ENCODE results near the gene LDLRAP1. TPM values are rescaled to one million over a fixed set of nuclear protein-coding genes. Genes with fewer than 3 reads are reported as not detected.

LDLRAP1 gene
- polyA plus RNA-seq, 1 donor = 11.5 TPM

DNA sequence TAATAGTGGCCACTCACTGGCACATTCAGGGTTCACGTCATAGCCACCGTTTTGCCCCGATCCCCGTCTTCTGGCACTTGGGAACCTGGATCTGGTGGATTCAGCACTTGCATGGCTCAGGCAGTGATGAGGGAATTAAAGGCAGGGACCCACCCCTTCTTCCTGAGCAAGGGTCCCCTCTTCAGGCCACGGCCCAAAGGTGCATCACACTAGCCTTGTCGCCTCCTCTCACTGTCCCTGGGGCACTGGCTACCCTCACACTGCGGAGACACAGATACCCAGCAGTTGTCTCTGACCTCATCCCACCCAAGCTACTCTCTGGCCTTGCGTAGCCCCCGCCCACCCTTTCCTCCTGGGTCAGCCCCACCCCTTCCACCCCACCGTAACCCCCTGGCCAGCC lies 19.9 kb upstream of the LDLRAP1 start:
- no peak for DNase-seq (ENCODE audit: low read depth)

DNA sequence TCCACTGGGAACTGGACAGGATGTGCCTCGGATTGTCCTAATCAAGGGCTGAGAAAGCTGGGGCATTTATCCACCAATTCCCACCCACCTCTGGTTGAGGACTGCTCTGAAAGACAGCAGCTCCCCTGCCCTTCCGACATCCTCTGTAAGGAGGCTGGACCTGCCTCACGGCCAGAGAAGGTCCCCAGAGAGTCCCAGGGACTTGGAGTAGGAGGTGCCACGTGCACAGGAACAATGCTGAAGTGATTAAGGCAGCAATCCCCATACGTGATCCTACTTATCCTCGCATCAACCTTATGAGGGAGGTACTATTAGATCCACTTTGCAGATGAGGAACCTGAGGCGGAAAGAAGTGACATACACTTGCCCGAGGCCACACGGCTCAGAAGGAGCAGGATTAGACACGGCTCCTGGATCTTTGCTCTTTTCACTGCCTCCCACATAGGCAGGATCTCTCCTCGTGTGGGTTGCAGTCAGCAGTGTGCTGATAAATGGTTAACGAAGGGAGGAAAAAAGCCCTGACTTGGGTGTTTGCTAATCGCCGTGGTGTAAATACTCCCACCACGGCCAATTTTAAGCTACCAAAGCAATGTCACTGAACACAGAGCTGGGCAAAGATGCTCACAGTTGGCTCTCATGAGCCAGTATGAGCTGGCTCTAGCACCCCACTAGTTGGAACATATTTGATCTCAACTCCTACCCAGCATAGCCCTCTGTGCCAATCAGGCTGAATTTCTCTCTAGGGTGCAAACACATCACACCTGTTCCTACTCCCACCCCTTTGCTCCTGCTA lies 18.6 kb upstream of the LDLRAP1 start:
- DNase-seq (ENCODE audit: low read depth) = no peak

- DNase-seq (ENCODE audit: low read depth) = no peak
These were observed 18.1 kb upstream of the LDLRAP1 start for GRCh38 chr1:25525361-25525688.

GRCh38 chr1:25526753-25527152 lies 16.7 kb upstream of the LDLRAP1 start:
- no peak for DNase-seq (ENCODE audit: low read depth)

DNA sequence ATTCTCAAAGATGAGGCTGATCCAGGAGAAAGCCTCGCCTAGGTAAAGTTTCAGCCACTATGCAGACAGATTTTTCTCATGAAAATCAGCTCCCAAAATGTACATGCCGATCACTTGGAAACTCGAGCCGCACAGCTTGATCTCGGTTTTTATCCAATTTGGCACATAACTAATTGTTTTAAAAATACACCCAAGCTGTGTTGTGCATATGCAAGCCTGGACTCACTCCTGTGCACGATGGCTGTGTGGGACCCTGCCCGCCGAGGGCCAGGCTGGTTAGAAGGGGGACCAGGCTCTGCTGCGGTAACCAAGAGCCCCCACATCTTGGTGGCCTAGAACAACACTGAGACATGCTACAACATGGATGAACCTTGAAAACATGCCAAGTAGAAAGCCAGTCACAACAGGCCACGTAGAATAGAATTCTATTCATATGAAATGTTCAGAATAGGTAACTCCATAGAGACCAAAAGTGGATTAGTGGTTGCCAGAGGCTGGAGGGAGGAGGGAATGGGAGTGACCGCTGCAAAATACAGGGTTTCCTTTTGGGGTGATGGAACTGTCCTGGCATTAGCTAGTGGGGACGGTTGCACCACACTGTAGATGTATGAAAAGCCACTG lies 16.1 kb upstream of the LDLRAP1 start:
- no peak for DNase-seq (ENCODE audit: low read depth)

GRCh38 chr1:25527946-25528595 lies 15.3 kb upstream of the LDLRAP1 start:
- DNase-seq (ENCODE audit: low read depth) = no peak

DNA sequence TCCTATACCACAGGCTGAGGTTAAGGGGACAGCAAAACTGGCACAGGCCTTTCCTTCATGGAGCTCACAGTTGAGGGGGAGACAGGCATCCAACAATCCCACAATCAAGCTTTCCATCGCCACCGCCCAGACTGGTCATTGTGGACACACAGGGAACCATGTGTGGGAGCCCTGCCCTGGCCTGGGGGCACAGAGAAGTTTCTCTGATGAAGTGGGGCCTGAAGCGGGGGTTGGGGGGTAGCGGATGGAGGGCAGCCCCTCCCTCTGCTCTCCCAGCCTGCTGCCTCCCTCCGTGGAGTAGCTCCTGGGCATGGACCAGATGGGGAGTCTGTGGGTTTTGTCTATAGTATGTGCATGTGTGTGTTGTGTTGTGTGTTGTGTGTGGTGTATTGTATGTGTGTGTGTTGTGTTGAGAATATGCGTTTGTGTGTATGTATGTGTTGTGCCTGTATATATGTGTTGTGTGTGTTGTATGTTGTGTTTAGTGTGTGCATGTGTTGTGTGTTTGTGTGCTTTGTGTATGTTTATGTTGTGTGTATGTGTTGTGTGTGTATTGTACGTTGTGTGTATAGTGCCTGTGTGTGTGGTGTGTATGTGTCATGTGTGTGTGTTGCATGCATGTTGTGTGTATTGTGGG lies 14.4 kb upstream of the LDLRAP1 start:
- no peak for DNase-seq (ENCODE audit: low read depth)

- no peak for DNase-seq (ENCODE audit: low read depth)
These were observed 13.8 kb upstream of the LDLRAP1 start for GRCh38 chr1:25529518-25530185.

DNA sequence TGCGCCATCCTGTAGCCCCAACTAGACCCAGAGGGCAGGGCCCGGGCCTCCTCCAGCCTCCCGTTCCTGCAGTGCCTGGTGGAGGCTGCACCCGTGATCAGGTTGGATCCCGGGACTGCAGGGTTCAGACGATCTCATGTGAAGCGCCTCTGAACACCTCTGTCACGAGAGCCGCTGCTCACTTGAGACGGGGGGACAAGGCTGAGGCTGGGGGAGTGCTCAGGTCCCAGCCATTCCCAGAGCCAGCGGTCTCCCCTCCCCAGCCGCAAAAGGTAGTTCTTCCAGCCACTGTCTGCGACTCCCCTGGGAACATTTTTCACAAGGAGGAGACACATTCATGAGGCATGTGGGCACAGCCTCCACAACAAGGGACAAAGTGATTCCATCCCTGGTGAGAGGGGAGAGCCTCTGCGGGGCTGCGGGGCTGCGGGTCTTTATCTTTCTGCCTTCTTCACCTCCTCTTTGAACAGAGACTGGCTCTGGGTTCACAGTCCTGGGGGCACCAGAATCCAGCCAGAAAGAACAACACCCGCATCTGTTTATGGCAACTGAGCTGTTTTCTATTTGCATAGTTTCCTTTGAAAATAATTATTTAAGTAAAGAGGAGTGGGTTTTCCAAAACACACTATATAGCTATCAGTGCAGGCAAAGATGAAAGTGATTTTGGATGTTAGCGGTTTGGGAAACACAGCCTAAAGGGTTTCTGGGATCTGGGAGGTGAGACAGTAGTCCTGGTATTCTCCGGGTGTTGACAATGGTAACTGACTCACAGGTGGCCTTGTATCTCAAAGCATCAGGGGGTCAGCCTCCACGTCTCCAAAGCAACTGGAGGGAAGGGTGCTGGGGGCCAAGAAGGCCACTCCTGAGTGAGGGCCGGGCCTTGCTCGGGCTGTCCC lies 13.0 kb upstream of the LDLRAP1 start:
- no peak for DNase-seq (ENCODE audit: low read depth)

- DNase-seq (ENCODE audit: low read depth) = no peak
These were observed 12.3 kb upstream of the LDLRAP1 start for GRCh38 chr1:25531082-25531461.

- DNase-seq (ENCODE audit: low read depth) = no peak
These were observed 10.4 kb upstream of the LDLRAP1 start for GRCh38 chr1:25532970-25533369.

DNA sequence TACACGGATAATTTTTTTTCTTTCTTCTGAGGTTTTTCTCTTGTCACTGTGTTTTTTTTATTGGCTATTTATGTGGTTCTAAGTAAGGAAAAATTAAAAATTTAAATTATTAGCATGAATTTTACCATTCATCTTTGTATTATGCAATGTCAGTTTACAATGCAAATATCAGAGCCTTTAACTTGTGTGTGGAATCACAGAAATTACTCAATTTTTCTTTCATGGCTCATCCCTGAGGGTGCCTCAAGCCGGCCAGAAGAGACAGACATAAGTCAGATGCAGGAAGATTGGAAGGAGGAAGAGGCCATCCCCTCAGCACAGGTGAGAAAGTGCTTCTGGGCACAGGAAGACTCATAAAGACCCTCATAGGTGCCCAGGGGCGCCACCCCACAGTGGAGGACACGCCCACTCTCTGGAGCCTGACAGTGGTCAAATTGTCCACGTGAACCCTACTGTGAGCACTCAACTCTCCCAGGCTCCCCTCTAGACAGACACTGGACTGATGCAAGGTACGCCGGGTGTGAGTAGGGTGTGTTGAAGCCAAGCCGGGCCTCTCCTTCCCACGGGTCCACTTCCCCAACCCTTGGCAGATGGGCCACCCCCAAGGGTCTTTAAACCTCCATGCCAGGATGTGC lies 9.5 kb upstream of the LDLRAP1 start:
- DNase-seq (ENCODE audit: low read depth) = no peak

DNA sequence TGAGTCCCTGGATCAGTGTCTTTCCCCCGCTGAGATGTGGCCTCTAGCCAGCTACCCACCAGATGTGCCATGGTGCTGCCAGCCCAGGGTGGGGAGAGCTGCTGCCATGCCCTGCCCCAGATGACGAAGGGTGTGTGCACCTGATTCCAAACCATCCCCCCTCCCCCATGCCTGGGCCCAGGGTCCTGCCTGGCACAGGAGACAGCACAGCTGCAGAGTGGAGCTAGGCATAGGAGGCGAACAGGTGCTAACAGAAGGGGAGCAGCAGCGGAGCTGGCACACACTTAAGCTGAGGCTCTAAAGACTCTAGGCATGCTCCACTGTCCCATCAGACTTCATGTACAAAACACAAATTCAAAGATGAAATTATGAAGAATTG lies 9.0 kb upstream of the LDLRAP1 start:
- DNase-seq (ENCODE audit: low read depth) = no peak

DNA sequence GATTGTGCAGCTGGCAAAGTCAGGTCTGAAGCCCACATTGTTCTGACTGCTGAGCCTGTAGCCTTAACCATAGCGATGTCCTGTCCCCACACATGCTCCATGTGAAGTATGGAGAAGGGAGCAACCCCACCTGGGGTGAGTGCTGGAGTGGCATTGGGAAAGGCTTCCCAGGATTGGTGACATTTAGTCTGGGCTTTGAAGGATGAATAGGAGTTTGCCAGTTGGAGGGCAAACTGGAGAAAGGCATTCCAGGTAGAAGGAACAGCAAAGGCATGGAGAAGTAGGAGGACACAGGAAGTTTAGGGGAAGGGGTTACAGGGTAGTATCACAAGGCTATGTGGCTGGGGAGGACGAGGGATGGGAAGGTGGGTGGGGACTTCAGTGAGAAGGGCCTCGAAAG lies 7.3 kb upstream of the LDLRAP1 start:
- DNase-seq (ENCODE audit: low read depth) = no peak

DNA sequence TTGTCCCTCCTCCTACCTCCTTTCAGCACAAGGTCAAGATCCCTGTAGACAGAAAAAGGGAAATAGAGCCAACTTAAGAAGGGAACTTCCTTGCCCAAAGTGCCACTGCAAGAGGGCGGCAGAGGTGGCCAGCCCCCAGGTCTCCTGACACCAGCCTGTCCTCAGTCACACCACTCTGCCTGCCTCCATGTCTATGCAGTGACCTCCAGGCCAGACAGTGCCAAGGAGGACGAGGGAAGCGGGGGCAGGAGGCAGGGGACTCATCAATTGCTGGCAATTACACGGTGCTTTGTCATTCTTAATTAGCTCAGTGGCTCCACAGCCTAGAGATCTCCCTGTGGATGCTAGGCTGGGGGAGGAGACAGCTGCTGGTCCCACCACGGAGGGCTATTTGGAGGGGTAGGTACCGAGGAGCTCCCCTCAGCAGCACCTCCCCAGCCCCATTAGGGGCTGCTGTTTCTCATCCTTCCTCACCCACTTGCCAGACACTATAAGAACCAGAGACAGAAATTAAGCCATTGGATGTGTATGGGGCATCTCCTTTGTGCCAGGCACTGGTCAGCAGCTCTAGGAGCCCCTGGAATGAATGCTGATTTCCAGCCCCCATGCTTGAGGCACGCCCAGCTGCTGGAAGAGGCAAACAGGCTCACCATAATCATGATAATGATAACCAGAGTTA lies 6.1 kb upstream of the LDLRAP1 start:
- no peak for DNase-seq (ENCODE audit: low read depth)

- DNase-seq (ENCODE audit: low read depth) = no peak
These were observed 5.1 kb upstream of the LDLRAP1 start for GRCh38 chr1:25538191-25538767.

DNA sequence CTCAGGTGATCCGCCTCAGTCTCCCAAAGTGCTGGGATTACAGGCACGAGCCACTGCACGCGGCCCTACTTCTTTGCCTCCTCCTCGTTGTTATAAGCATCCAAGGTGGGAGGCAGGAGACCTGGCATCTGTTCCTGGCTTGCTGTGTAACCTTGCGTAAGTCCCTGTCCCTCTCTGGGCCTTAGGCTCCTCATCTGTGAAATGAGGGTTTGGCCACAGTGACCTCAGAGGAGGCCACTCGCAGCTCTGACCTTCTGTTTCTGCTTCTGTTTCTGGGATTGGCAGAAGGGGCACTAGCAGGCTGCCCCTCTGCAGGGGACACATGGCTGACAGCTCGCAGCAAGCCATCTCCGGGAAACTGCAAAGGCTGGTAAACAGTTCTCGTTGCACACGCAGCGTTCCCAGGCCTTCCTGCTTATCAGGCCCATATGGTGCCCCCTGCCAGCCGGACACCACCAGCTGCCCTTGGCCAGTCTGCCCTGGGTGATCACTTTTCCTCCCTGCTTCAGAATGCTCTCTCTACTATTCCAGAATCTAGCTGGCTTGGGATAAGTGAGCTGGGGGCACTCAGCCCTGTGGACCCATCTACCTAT lies 2.6 kb upstream of the LDLRAP1 start:
- DNase-seq (ENCODE audit: low read depth) = no peak

DNA sequence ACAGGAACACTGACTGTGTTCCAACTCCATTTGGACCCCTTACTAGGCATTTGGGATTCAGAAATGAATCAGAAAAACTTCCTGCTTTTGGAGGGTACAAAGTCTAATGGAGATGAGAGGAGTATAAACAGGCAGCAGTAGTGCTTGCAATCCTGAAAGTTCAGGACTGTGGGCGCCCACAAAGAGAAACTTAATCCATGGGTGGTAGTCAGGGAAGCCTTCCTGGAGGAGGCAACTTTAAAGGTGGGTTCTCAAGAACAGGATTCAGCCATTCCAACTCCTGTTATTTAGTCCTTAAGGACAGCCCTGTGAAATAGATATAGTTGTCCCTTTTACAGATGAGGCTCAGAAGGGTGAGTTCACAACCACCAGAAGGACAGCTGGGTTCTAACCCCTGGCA lies 2.0 kb upstream of the LDLRAP1 start:
- DNase-seq (ENCODE audit: low read depth) = no peak

DNA sequence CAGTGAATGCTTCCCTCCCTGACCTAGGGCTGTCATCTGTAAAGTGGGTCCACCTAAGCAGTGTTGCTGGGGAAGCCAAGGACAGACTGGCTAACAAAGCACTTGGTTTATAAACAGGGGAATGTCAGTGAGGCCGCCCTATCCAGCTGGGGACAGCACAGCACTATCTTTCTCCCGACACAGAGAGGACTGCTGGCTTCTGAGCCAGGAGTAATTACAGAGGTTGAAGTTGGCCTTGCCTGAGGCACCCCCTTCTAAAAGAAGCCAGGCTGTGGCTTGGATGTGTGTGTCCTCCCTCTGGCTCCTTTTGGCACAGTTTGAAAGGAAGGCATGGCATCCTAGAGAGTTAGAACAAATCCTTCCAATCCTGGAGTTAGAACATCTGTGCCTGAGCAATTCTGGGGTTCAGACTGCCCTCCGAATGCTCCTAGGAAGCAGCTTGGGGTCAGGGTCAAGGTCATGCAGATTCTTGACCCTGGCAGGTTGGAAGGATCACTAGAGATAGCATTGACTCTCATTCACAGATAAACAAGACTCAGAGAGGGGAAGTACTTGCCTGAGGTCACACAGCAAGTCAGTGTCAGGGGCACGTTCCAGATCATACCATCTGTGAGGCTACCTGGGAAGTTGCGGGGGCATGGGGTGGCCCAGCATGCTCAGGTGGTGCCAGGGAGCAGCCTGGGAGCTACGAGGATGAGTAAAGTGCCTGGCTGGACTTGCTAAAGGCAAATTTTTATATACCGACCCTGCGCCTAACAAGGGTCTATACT lies 1.3 kb upstream of the LDLRAP1 start:
- DNase-seq (ENCODE audit: low read depth) = no peak
